Amniotic epithelial cell (primary cell): ENCODE results near the gene DDC.
A peak's percentile ranks its signal among the peaks of the same experiment; 100 is the strongest.

Experiments used
- DNase-seq: peaks from one replicate; pipeline ENCODE4 v3.0.0-alpha.2; 2010; ENCODE audit warnings: low read depth

Gene DDC, protein sequence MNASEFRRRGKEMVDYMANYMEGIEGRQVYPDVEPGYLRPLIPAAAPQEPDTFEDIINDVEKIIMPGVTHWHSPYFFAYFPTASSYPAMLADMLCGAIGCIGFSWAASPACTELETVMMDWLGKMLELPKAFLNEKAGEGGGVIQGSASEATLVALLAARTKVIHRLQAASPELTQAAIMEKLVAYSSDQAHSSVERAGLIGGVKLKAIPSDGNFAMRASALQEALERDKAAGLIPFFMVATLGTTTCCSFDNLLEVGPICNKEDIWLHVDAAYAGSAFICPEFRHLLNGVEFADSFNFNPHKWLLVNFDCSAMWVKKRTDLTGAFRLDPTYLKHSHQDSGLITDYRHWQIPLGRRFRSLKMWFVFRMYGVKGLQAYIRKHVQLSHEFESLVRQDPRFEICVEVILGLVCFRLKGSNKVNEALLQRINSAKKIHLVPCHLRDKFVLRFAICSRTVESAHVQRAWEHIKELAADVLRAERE

DNA sequence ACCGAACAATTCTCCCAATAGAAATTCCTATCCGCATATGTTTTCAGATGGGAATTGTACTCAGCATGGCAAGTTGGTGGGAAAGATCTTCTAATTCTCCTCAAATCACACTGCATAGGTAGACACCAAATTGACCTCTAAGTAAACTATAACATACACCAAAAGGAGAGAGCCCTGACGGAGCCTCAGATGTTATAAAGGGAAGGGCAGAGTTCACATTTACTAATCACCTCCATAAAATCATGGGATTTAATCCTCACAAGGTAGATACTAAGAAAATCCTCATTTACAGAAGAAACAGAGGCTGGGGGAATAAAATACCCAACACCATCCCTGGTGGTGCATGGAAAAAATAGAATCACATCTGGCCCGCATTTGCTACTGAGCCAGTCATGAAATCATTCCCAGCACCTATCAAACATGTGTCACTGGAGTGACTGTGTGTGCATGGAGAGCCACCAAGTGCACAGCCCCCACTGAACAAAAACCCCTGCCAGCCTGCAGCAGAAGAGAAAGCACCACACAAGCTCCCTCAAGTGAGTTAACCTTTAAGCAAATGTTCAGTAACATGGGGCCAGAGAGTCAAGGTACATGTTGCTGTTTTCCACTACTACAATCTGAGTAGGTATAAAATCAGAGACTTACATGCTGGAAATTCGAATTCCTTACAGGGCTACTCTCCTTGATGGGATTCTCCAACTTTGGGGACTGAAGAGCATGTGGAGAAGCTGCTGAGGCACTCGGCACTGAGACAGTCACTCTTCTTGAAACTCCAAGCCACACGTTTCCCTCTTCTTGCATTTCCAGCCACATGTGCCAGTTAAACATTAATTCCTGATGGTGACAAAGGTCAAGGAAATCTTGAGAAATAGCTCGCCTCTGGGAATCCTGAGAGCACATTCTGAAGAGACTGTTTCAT lies at the start of gene DDC:
Gene DDC, minus strand, starts transcription at position 766 of the 919 bp plus-strand sequence. CDS start 21,320 bp downstream, outside the sequence.
- DNase-seq = no peak

- DNase-seq = no peak
These were observed 48.3 kb upstream of the DDC start for GRCh38 chr7:50613473-50613872.

GRCh38 chr7:50612704-50613103 lies 47.5 kb upstream of the DDC start:
- no peak for DNase-seq

- peak; percentile 66 for DNase-seq
These were observed 45.5 kb upstream of the DDC start for GRCh38 chr7:50610521-50611277.

GRCh38 chr7:50608196-50608906 lies 43.1 kb upstream of the DDC start:
- DNase-seq = no peak

- DNase-seq = no peak
These were observed 42.4 kb upstream of the DDC start for GRCh38 chr7:50607524-50608125.

GRCh38 chr7:50605059-50605458 lies 39.9 kb upstream of the DDC start:
- DNase-seq = no peak

DNA sequence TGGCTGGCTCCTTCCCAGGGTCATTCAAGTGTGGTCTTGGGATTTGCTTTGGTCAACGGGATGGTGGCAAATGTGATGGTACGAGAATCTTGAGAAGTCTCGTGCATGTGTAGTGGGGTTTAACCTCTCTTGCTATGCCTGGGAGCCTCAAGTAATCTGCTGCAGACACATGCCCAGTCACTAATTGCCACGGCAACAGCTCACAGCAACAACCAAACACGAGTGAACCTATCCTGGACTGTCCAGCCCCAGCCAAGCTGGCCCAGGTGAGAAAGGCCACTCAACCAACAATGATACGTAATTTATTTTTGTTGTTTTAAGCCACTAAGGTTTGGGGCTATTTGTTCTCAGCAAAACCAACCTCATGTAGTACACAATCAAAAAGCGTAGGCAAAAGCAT lies 38.1 kb upstream of the DDC start:
- no peak for DNase-seq

DNA sequence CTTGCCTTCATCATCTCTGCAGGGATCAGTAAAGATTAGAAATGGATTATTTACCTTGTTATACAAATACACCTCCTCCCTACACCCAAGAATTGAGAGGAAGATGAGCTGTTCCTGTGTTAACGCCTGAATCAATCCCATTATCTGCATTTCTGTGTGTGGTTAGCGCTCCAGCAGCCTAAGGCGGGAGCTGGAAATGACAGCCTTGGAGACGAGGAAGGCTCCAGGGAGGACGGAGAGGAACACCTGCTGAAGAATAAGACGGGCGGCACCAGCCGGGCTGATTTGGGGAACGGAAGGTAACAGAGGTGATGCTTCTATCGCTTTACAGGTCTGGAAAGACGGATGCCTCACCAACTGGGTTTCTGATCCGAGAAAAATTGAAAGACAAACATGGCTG lies 34.2 kb upstream of the DDC start:
- DNase-seq = no peak

DNA sequence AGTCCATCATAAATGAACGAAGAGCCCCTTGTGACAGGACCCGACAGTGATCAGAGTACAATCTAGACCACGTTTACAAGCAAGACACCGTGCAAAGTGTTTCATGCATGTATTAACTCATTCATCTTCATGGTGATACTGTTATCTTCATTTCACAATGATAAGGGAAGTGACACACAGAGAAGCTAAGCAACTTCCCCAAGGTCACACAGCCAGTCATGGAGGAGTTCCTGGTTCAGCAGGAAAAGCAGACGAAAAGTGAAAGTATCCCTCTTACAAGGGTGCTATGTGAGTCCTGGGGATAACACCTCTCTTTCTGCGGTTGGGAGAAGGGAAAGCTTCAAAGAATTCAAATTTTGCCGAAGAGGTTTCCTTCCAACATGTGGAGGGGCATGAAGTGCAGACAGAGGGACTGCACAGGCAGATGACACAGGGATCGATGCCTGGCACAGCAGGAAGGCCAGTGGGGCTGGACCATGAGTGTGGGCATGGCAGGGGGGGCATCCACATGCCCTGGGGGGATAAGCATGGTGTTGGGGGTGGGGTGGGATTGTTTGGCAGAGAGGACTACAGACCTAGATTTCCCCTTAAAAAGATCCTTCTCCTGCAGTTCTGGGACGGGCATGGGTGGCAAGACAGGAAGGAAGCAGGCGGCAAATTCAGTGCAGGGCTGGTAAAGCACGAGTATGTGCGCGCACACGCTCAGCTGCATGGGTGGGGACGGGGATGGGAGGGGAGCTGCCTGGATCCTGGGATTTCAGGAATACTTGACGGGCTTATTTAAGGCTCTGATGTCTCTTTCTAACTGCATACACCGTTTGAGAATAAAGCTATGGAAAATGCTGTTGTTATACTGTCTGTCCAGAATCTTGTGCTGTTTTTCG lies 33.5 kb upstream of the DDC start:
- no peak for DNase-seq

DNA sequence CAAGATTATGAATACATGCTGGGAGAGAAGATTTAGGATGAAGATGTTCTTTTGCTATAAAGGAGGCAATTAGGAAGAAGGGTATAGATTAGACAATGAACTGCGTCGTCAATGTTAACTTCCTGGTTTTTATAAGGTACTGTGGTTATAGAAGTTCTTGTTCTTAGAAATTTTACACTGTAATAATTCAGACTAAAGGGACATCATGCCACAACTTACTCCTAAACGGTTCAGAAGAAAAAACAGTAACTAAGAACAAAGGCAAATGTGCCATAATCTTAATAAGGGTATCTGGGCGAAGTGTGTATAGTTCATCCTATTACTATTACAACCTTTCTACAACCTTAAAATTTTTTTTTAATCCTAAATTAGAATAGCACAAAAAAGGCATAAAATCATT lies 31.3 kb upstream of the DDC start:
- DNase-seq = no peak

- peak; percentile 59 for DNase-seq
These were observed 30.4 kb upstream of the DDC start for GRCh38 chr7:50595491-50596102.

GRCh38 chr7:50594734-50595485 lies 29.7 kb upstream of the DDC start:
- DNase-seq = no peak

- no peak for DNase-seq
These were observed 28.9 kb upstream of the DDC start for GRCh38 chr7:50594136-50594535.

- DNase-seq = no peak
These were observed 27.7 kb upstream of the DDC start for GRCh38 chr7:50592940-50593339.

GRCh38 chr7:50591480-50592438 lies 26.6 kb upstream of the DDC start:
- DNase-seq = no peak

DNA sequence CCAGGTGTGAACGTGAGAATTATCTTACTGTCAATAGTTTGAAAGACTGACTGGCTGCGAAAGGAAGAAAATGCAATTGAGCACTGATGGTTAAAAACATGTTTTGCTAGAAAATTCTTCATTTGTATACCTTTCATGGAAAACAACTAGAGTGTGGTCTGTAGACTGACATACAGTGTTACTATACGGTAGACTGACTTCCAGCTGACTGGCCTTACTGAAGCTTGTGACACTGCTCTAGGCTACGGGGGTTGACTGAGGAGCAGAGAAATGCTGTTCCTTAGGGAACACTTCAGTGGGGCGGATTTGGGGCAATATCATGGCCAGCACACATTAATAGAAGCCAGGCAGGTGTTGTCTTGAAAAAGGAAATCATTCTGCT lies 25.9 kb upstream of the DDC start:
- no peak for DNase-seq

DNA sequence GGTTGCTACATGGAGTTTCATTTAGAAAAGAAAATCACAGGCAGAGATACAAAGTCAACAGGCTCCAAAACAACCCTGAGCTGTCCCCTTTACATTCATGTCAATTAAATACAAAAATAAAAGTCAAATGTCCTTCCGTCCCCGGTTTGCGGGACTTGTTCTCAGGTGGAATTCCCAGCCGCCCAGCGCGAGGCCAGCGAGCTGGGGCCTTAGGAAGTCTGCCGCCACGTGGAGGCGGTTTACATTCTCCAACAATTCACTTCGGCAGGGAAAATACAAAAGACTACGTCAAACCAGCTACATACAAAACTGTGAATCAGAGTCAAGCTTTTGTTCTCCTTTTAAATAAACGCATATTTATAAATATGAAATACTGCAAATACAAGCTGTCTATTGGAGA lies 25.3 kb upstream of the DDC start:
- no peak for DNase-seq
